Adrenal gland (tissue), 12 donors: ENCODE data around the gene SULT1A2. TPM values are rescaled to one million over a fixed set of nuclear protein-coding genes. Genes with fewer than 3 reads are reported as not detected.
A peak's percentile ranks its signal among the peaks of the same experiment; 100 is the strongest.
"Not testable (repeated sequence)": the region's sequence is repeated elsewhere in the genome, so short reads cannot be mapped to it uniquely, and the experiment has no call there.

Experiments
- DNase-seq, 7 donors: peaks; one replicate each; pipeline ENCODE4 v3.0.0-alpha.2; 2019 to 2020
- H3K27ac ChIP-seq, 5 donors: fragments of 200-600 bp; sonication (generic) in 4 of 5; 1 replicate in 3 of 5; 2 replicates in 2 of 5; pipeline versions ENCODE4 v1.5.1 to v1.8.0; 2016 to 2020; ENCODE audit warnings: mild to moderate bottlenecking in 1 of 5
- H3K27me3 ChIP-seq: fragments of 200-600 bp; 2 replicates; pipeline ENCODE4 v1.8.0; 2021
- H3K36me3 ChIP-seq, 2 donors: fragments of 200-600 bp; replicated peaks in 1 of 2; 1 replicate in 1 of 2; 2 replicates in 1 of 2; pipeline versions ENCODE4 v1.5.1 to v1.8.0; 2018 to 2022
- H3K4me1 ChIP-seq, 2 donors: fragments of 200-600 bp; replicated peaks in 1 of 2; 1 replicate in 1 of 2; 2 replicates in 1 of 2; pipeline versions ENCODE4 v1.5.1 to v1.8.0; 2018 to 2021
- H3K4me3 ChIP-seq, 4 donors: fragments of 200-600 bp; sonication (generic) in 3 of 4; one replicate each; pipeline ENCODE4 v1.5.1; 2016 to 2018
- H3K9me3 ChIP-seq, 3 donors: fragments of 200-600 bp; sonication (generic) in 1 of 3; replicated peaks in 1 of 3; 1 replicate in 2 of 3; 2 replicates in 1 of 3; pipeline versions ENCODE4 v1.5.1 to v1.8.0; 2016 to 2021
- CTCF ChIP-seq, 6 experiments: fragments of 450-650 bp in 4 of 6; fragments of 200-600 bp in 2 of 6; sonication (generic) in 1 of 6; IDR thresholded peaks; 1 replicate in 5 of 6; 2 replicates in 1 of 6; pipeline versions ENCODE4 v1.5.1 to v1.8.0; 2016 to 2021; ENCODE audit warnings: antibody characterized with exemption in 6 of 6, mild to moderate bottlenecking in 2 of 6, moderate library complexity in 1 of 6
- POLR2A ChIP-seq, 2 donors: fragments of 450-650 bp; IDR thresholded peaks; one replicate each; pipeline ENCODE4 v1.6.1; 2017; ENCODE audit warnings: antibody characterized with exemption in 2 of 2, mild to moderate bottlenecking in 2 of 2, moderate library complexity in 1 of 2
- WGBS, 4 donors: extraction: QIAGEN DNeasy Blood & Tissue Kit in 2 of 4; methylation state at CpG; one replicate each; pipeline versions ENCODE4 v1.1.5 to v1.1.7; 2013 to 2017; 5-methylcytosine and 5-hydroxymethylcytosine counted together
- intact Hi-C, 2 donors: fragments of 100-400 bp; cut with DNase I; formaldehyde crosslinking; loops; one replicate each; pipeline versions ENCODE4 v1.14.1 to v1.15.0; 2022 to 2023
- polyA plus RNA-seq, 3 donors: library from polyadenylated mRNA; stranded (reverse); fragments of 200-250 nt in 2 of 3; fragments of 350-450 nt in 1 of 3; fragmentation: Illumina TruSeq in 1 of 3; extraction: RNeasy Lipid Tissue Mini Kit (QIAGEN cat#74804) in 1 of 3; gene quantifications; one replicate each; pipeline ENCODE4 v1.2.3, GENCODE V29; 2013 to 2014
- total RNA-seq, 9 donors: library from RNA; depleted of rRNA in 4 of 9; stranded (reverse); fragments of >200 nt in 4 of 9; fragments of 120-200 nt in 1 of 9; fragmentation: NEBNext Ultra II Directional in 1 of 9; extraction: Animal tissue kit (Norgen Biotek cat#: 25700) in 1 of 9; gene quantifications; one replicate each; pipeline versions ENCODE4 v1.1.0 to v1.2.4, GENCODE V29; 2013 to 2023
- donor health status: healthy with polysubstance abuse.
- donor health status: Bipolar disorder and iron deficiency.
- donor health status: DM: yes; HTN: yes; CAD: no.
- donor health status: DM: no; HTN: no; CAD: no.
- donor health status: DM: no; HTN: no; CAD: no.
- donor health status: DM: yes; HTN: yes; CAD: no.

The SULT1A2 gene
- total and polyA plus RNA-seq, 12 donors = 0.55 to 22.5 (median 2.6) TPM

GRCh38 chr16:28603381-28604185 is 6.7 kb upstream of the SULT1A2 start:
- Histone ChIP-seq H3K36me3 (peaks cover 0 to 25% of the 10 kb centered on the region in 2 donors), H3K4me1 (peaks cover 11 to 12% of the 10 kb centered on the region in 2 donors), H3K27me3 (no peaks in the 10 kb centered on the region), H3K4me3 (no peak overlapping the region), H3K27ac (no peak overlapping the region), H3K9me3 (no peaks in the 10 kb centered on the region)
- intact Hi-C loops = loop anchor here in 1 of 2 donors (10.0 kb wide), 1 partner anchor 109 kb away; the partner anchor contains the start of genes APOBR and CLN3
- TF ChIP-seq POLR2A (IDR thresholded peaks at IDR 0.05) = no peak
- no peak for TF ChIP-seq CTCF (IDR thresholded peaks at IDR 0.05)
- WGBS, 4 donors = 72 to 87% (median 81%) methylated on average over 8 to 11 of the region's 11 CpGs
- DNase-seq = peak in 1 of 7 donors; percentile 17

- intact Hi-C loops = loop anchor here in 1 of 2 donors (10.0 kb wide), 1 partner anchor 108 kb away; the partner anchor contains the start of genes APOBR and CLN3
- no peak overlapping the region for H3K4me3 ChIP-seq
- H3K4me1 ChIP-seq = peaks cover under 1 to 4% of the 10 kb centered on the region in 2 donors
- TF ChIP-seq CTCF (IDR thresholded peaks at IDR 0.05) (no peak), POLR2A (IDR thresholded peaks at IDR 0.05) (no peak)
- H3K36me3 ChIP-seq = peaks cover 0 to 25% of the 10 kb centered on the region in 2 donors
- 41 to 63% (median 45%) methylated on average over 3 to 6 of the region's 6 CpGs for WGBS, 4 donors
- no peaks in the 10 kb centered on the region for H3K27me3 ChIP-seq
- no peak overlapping the region for H3K27ac ChIP-seq
- DNase-seq = peak in 1 of 7 donors; percentile 18
- H3K9me3 ChIP-seq = no peaks in the 10 kb centered on the region
These were observed 5.7 kb upstream of the SULT1A2 start for GRCh38 chr16:28602529-28602928.

- not testable (repeated sequence) for H3K27ac ChIP-seq, H3K4me3 ChIP-seq, H3K9me3 ChIP-seq, DNase-seq, H3K4me1 ChIP-seq, H3K27me3 ChIP-seq
- 74 to 86% (median 80%) methylated on average over 5 of the region's 10 CpGs; no CpG with 5 or more reads in 1 of the 4 donors for WGBS, 4 donors
- peaks cover 0 to 25% of the 10 kb centered on the region in 2 donors for H3K36me3 ChIP-seq
- intact Hi-C loops = loop anchor here in 1 of 2 donors (10.0 kb wide), 1 partner anchor 107 kb away; the partner anchor contains the start of genes APOBR and CLN3
These were observed 5.2 kb upstream of the SULT1A2 start for GRCh38 chr16:28602062-28602461.

GRCh38 chr16:28601589-28601988 is 4.7 kb upstream of the SULT1A2 start:
- H3K4me1 ChIP-seq, H3K4me3 ChIP-seq, H3K27ac ChIP-seq, H3K27me3 ChIP-seq, DNase-seq, H3K9me3 ChIP-seq: not testable (repeated sequence)
- 80 to 96% (median 91%) methylated on average over 1 to 11 of the region's 13 CpGs for WGBS, 4 donors
- peaks cover 0 to 22% of the 10 kb centered on the region in 2 donors for H3K36me3 ChIP-seq
- intact Hi-C loops = loop anchor here in 1 of 2 donors (10.0 kb wide), 1 partner anchor 107 kb away; the partner anchor contains the start of genes APOBR and CLN3

GRCh38 chr16:28600965-28601364 is 4.1 kb upstream of the SULT1A2 start:
- DNase-seq = peak in 1 of 7 donors; percentile 5
- intact Hi-C loops = loop anchor here in 1 of 2 donors (10.0 kb wide), 1 partner anchor 106 kb away; the partner anchor contains the start of genes APOBR and CLN3
- H3K4me1 ChIP-seq, H3K9me3 ChIP-seq, H3K27ac ChIP-seq, H3K27me3 ChIP-seq, H3K4me3 ChIP-seq: not testable (repeated sequence)
- 51 to 80% (median 71%) methylated on average over 2 to 9 of the region's 20 CpGs for WGBS, 4 donors
- H3K36me3 ChIP-seq = peaks cover 0 to 16% of the 10 kb centered on the region in 2 donors

- DNase-seq, H3K36me3 ChIP-seq, H3K9me3 ChIP-seq, H3K27ac ChIP-seq, H3K27me3 ChIP-seq, H3K4me1 ChIP-seq, H3K4me3 ChIP-seq: not testable (repeated sequence)
- intact Hi-C loops = loop anchor here in 1 of 2 donors (10.0 kb wide), 1 partner anchor 105 kb away; the partner anchor contains the start of genes APOBR and CLN3
- WGBS, 4 donors = no CpG with 5 or more reads among the region's 17 CpGs
These were observed 2.8 kb upstream of the SULT1A2 start for GRCh38 chr16:28599377-28600285.
